WTC11 (cell line): Measurements from ENCODE around the gene RHOB. TPM values are rescaled to one million over a fixed set of nuclear protein-coding genes. Genes with fewer than 3 reads are reported as not detected.

ENCODE experiments used
- ATAC-seq: fragments of 200-7000 bp; cut with Tn5 transposase; 2 replicates; pipeline ENCODE4 v1.10.0; 2021; ENCODE audit warnings: mild to moderate bottlenecking, moderate library complexity
- CTCF ChIA-PET: fragments of 300-600 bp; sonication (Branson Sonifier 250); formaldehyde crosslinking; loops from one replicate; lab custom pipeline; 2021; ENCODE audit warnings: antibody characterized with exemption; lab: Charles Lee
- POLR2A ChIA-PET: fragments of 350-600 bp; sonication (Branson Sonifier 250); formaldehyde crosslinking; loops from one replicate; lab custom pipeline; 2021; ENCODE audit warnings: antibody characterized with exemption; lab: Charles Lee
- DNase-seq: peaks from one replicate; pipeline ENCODE4 v3.0.0; 2021; ENCODE audit warnings: low spot score
- H3K27ac Mint-ChIP-seq: 2 replicates; pipeline ENCODE4 v1.8.0; 2021; ENCODE audit warnings: mixed read lengths
- H3K27me3 Mint-ChIP-seq: 2 replicates; pipeline ENCODE4 v1.8.0; 2021; ENCODE audit warnings: low read depth, mild to moderate bottlenecking, moderate library complexity, mixed read lengths
- H3K36me3 Mint-ChIP-seq: 2 replicates; pipeline ENCODE4 v1.8.0; 2021; ENCODE audit warnings: mixed read lengths
- H3K4me1 Mint-ChIP-seq: 2 replicates; pipeline ENCODE4 v1.8.0; 2022; ENCODE audit warnings: mixed read lengths
- H3K4me3 Mint-ChIP-seq: 2 replicates; pipeline ENCODE4 v1.8.0; 2021; ENCODE audit warnings: mild to moderate bottlenecking, moderate library complexity, mixed read lengths
- H3K9me3 Mint-ChIP-seq: 2 replicates; pipeline ENCODE4 v1.8.0; 2021; ENCODE audit warnings: mixed read lengths
- CREM ChIP-seq: sonication (generic); formaldehyde crosslinking; IDR thresholded peaks from 2 replicates; pipeline ENCODE4 v1.8.1; 2022; ENCODE audit warnings: mild to moderate bottlenecking, missing genetic modification reagents, moderate library complexity
- FOXJ3 ChIP-seq: sonication (generic); formaldehyde crosslinking; IDR thresholded peaks from 2 replicates; pipeline ENCODE4 v1.9.0; 2021; ENCODE audit warnings: missing genetic modification reagents, mild to moderate bottlenecking, borderline replicate concordance
- GRHL2 ChIP-seq: fragments of 250-450 bp; sonication (Bioruptor Pico); IDR thresholded peaks from 2 replicates; pipeline ENCODE4 v1.8.0; 2022; ENCODE audit warnings: mild to moderate bottlenecking, moderate library complexity; ENCODE audit not compliant: insufficient replicate concordance, severe bottlenecking
- HMGA2 ChIP-seq: fragments of 250-450 bp; sonication (Bioruptor Pico); IDR thresholded peaks from 2 replicates; pipeline ENCODE4 v1.4.0; 2021; ENCODE audit warnings: mild to moderate bottlenecking, moderate library complexity
- JUN ChIP-seq: sonication (generic); formaldehyde crosslinking; IDR thresholded peaks from 2 replicates; pipeline ENCODE4 v1.8.0; 2023; ENCODE audit warnings: mild to moderate bottlenecking, missing genetic modification reagents
- MYBL2 ChIP-seq: sonication (generic); formaldehyde crosslinking; IDR thresholded peaks from 2 replicates; pipeline ENCODE4 v1.8.1; 2023; ENCODE audit warnings: mild to moderate bottlenecking, moderate library complexity, missing genetic modification reagents
- NFYB ChIP-seq: sonication (generic); formaldehyde crosslinking; conservative IDR thresholded peaks from 2 replicates; pipeline ENCODE4 v1.8.0; 2022; ENCODE audit warnings: low read depth, missing genetic modification reagents
- NR1H2 ChIP-seq: sonication (generic); formaldehyde crosslinking; IDR thresholded peaks from 2 replicates; pipeline ENCODE4 v1.9.0; 2021; ENCODE audit warnings: mild to moderate bottlenecking, moderate library complexity, missing genetic modification reagents
- PRRX2 ChIP-seq: fragments of 250-450 bp; sonication (Bioruptor Pico); IDR thresholded peaks from 2 replicates; pipeline ENCODE4 v1.8.0; 2021; ENCODE audit warnings: mild to moderate bottlenecking
- RORB ChIP-seq: fragments of 250-450 bp; sonication (Bioruptor Pico); IDR thresholded peaks from 2 replicates; pipeline ENCODE4 v1.9.0; 2021; ENCODE audit warnings: mild to moderate bottlenecking
- SMAD4 ChIP-seq: sonication (generic); formaldehyde crosslinking; IDR thresholded peaks from 2 replicates; pipeline ENCODE4 v1.8.0; 2022; ENCODE audit warnings: mild to moderate bottlenecking, missing genetic modification reagents
- TCF7 ChIP-seq: sonication (generic); formaldehyde crosslinking; IDR thresholded peaks from 2 replicates; pipeline ENCODE4 v1.8.0; 2022; ENCODE audit warnings: mild to moderate bottlenecking, low read depth, missing genetic modification reagents, moderate library complexity
- TEAD1 ChIP-seq: sonication (generic); formaldehyde crosslinking; IDR thresholded peaks from 2 replicates; pipeline ENCODE4 v1.8.0; 2022; ENCODE audit warnings: mild to moderate bottlenecking, missing genetic modification reagents
- ZNF138 ChIP-seq: sonication (generic); formaldehyde crosslinking; conservative IDR thresholded peaks from 2 replicates; pipeline ENCODE4 v1.8.1; 2022; ENCODE audit warnings: mild to moderate bottlenecking, moderate library complexity, missing genetic modification reagents
- ZNF219 ChIP-seq: sonication (generic); formaldehyde crosslinking; IDR thresholded peaks from 2 replicates; pipeline ENCODE4 v1.8.0; 2023; ENCODE audit warnings: missing genetic modification reagents, mild to moderate bottlenecking, borderline replicate concordance
- total RNA-seq: library from RNA; stranded (reverse); gene quantifications from 3 replicates; pipeline ENCODE4 v1.2.3, GENCODE V29; 2021
- TF ChIP-seq, protein P1 (sequence below): sonication (generic); formaldehyde crosslinking; IDR thresholded peaks from 2 replicates; pipeline ENCODE4 v1.8.0; 2023; ENCODE audit warnings: missing genetic modification reagents, mild to moderate bottlenecking, borderline replicate concordance
- TF ChIP-seq, protein P2 (sequence below): sonication (generic); formaldehyde crosslinking; IDR thresholded peaks from 2 replicates; pipeline ENCODE4 v1.8.1; 2023; ENCODE audit warnings: mild to moderate bottlenecking, moderate library complexity, missing genetic modification reagents
- TF ChIP-seq, protein P3 (sequence below): fragments of 250-450 bp; sonication (Bioruptor Pico); IDR thresholded peaks from 2 replicates; pipeline ENCODE4 v1.9.0; 2021; ENCODE audit warnings: mild to moderate bottlenecking, borderline replicate concordance
- TF ChIP-seq, protein P4 (sequence below): fragments of 250-450 bp; sonication (Bioruptor Pico); IDR thresholded peaks from 2 replicates; pipeline ENCODE4 v1.9.0; 2021; ENCODE audit warnings: moderate library complexity, mild to moderate bottlenecking, inconsistent platforms, borderline replicate concordance
- TF ChIP-seq, protein P5 (sequence below): sonication (generic); formaldehyde crosslinking; IDR thresholded peaks from 2 replicates; pipeline ENCODE4 v1.8.1; 2022; ENCODE audit warnings: low read depth, missing genetic modification reagents, borderline replicate concordance
- TF ChIP-seq, protein P6 (sequence below): fragments of 250-450 bp; sonication (Bioruptor Pico); conservative IDR thresholded peaks from 2 replicates; pipeline ENCODE4 v1.9.0; 2021; ENCODE audit warnings: mild to moderate bottlenecking

RHOB gene
- total RNA-seq, 1 experiment from 2014 or later = 20.4 TPM

DNA sequence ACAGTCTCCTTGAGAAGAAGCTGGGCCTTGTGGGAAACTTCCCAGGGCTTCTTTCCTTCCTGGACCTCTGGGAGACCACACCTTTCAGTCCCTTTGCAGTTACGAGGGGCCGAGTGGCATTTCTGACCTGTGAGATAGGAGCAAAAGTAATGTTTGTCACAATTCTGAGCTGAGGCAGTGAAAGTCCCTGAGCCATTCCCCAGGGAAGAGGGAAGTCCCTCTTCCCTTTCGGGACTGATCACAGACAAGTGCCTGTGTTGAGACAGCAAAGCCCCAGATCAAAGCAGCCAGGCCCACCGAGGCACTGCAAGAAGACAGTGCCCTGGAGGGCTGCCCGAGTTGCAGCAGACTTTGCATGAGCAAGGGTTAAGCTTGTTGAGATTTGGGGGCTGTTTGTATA lies 41.9 kb downstream of the RHOB start (continued):
- TF ChIP-seq, protein P1, sequence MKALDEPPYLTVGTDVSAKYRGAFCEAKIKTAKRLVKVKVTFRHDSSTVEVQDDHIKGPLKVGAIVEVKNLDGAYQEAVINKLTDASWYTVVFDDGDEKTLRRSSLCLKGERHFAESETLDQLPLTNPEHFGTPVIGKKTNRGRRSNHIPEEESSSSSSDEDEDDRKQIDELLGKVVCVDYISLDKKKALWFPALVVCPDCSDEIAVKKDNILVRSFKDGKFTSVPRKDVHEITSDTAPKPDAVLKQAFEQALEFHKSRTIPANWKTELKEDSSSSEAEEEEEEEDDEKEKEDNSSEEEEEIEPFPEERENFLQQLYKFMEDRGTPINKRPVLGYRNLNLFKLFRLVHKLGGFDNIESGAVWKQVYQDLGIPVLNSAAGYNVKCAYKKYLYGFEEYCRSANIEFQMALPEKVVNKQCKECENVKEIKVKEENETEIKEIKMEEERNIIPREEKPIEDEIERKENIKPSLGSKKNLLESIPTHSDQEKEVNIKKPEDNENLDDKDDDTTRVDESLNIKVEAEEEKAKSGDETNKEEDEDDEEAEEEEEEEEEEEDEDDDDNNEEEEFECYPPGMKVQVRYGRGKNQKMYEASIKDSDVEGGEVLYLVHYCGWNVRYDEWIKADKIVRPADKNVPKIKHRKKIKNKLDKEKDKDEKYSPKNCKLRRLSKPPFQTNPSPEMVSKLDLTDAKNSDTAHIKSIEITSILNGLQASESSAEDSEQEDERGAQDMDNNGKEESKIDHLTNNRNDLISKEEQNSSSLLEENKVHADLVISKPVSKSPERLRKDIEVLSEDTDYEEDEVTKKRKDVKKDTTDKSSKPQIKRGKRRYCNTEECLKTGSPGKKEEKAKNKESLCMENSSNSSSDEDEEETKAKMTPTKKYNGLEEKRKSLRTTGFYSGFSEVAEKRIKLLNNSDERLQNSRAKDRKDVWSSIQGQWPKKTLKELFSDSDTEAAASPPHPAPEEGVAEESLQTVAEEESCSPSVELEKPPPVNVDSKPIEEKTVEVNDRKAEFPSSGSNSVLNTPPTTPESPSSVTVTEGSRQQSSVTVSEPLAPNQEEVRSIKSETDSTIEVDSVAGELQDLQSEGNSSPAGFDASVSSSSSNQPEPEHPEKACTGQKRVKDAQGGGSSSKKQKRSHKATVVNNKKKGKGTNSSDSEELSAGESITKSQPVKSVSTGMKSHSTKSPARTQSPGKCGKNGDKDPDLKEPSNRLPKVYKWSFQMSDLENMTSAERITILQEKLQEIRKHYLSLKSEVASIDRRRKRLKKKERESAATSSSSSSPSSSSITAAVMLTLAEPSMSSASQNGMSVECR (CRISPR knock-in tag) = no peak
- TF ChIP-seq SMAD4 (no peak), FOXJ3 (no peak), NFYB (CRISPR knock-in tag) (no peak), JUN (no peak), NR1H2 (CRISPR knock-in tag) (no peak), RORB (CRISPR knock-in tag) (no peak), GRHL2 (CRISPR knock-in tag) (no peak), TCF7 (CRISPR knock-in tag) (no peak), CREM (CRISPR knock-in tag) (no peak), ZNF219 (CRISPR knock-in tag) (no peak)
- TF ChIP-seq, protein P2, sequence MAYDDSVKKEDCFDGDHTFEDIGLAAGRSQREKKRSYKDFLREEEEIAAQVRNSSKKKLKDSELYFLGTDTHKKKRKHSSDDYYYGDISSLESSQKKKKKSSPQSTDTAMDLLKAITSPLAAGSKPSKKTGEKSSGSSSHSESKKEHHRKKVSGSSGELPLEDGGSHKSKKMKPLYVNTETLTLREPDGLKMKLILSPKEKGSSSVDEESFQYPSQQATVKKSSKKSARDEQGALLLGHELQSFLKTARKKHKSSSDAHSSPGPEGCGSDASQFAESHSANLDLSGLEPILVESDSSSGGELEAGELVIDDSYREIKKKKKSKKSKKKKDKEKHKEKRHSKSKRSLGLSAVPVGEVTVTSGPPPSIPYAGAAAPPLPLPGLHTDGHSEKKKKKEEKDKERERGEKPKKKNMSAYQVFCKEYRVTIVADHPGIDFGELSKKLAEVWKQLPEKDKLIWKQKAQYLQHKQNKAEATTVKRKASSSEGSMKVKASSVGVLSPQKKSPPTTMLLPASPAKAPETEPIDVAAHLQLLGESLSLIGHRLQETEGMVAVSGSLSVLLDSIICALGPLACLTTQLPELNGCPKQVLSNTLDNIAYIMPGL = no peak
- TF ChIP-seq, protein P3, sequence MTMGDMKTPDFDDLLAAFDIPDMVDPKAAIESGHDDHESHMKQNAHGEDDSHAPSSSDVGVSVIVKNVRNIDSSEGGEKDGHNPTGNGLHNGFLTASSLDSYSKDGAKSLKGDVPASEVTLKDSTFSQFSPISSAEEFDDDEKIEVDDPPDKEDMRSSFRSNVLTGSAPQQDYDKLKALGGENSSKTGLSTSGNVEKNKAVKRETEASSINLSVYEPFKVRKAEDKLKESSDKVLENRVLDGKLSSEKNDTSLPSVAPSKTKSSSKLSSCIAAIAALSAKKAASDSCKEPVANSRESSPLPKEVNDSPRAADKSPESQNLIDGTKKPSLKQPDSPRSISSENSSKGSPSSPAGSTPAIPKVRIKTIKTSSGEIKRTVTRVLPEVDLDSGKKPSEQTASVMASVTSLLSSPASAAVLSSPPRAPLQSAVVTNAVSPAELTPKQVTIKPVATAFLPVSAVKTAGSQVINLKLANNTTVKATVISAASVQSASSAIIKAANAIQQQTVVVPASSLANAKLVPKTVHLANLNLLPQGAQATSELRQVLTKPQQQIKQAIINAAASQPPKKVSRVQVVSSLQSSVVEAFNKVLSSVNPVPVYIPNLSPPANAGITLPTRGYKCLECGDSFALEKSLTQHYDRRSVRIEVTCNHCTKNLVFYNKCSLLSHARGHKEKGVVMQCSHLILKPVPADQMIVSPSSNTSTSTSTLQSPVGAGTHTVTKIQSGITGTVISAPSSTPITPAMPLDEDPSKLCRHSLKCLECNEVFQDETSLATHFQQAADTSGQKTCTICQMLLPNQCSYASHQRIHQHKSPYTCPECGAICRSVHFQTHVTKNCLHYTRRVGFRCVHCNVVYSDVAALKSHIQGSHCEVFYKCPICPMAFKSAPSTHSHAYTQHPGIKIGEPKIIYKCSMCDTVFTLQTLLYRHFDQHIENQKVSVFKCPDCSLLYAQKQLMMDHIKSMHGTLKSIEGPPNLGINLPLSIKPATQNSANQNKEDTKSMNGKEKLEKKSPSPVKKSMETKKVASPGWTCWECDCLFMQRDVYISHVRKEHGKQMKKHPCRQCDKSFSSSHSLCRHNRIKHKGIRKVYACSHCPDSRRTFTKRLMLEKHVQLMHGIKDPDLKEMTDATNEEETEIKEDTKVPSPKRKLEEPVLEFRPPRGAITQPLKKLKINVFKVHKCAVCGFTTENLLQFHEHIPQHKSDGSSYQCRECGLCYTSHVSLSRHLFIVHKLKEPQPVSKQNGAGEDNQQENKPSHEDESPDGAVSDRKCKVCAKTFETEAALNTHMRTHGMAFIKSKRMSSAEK (CRISPR knock-in tag) = no peak
- TF ChIP-seq, protein P4, sequence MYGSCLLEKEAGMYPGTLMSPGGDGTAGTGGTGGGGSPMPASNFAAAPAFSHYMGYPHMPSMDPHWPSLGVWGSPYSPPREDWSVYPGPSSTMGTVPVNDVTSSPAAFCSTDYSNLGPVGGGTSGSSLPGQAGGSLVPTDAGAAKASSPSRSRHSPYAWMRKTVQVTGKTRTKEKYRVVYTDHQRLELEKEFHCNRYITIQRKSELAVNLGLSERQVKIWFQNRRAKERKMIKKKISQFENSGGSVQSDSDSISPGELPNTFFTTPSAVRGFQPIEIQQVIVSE = no peak

DNA sequence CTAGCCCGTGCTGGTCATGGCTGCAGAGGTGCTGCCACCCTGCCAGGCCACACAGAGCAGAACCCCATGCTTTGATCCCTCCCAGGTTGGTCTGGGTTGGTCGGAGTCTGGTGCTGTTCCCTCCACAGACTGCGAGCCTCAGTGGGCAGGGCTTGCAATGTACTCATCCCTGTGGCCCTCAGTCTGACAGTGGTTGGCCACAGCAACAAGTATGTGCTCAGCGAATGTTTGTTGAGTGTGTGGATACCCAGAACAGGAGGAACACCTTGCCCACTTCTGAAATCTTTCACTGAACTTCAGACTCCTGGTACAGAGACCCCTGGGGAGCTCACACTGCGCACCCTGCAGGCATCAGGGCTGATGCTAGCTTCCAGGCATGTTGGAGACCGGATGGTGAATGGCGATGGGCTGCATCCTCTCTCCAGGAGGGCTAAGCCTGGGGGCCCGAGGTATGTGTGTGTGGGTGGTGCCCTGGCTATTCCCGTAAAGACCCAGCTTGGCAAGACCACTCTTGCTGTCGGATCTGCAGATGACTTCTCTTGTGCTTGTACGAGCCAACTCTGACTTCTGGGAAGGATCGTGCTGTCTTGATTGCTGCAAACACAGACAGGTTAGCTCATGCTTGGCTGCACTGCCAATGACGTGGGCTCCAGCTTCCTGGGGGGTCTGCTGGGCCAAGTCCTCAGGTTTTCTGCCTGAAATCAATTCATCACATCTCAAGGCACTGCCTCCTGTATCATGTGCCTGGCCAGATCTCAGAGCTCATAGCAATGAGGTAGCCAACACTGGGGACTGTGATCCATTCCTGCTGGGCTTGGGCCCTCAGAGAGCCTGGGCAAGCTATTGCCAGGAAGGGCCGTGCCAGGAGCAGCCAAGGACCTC lies 43.7 kb downstream of the RHOB start:
- H3K4me1 Mint-ChIP-seq = peaks cover 28% of the 10 kb centered on the region
- ATAC-seq = no peak
- no peak overlapping the region for H3K4me3 Mint-ChIP-seq
- DNase-seq = no peak
- ChIA-PET CTCF (interaction anchor here (1.0 to 1.1 kb wide), 2 partner anchors 112 to 171 kb away, joined by 3 read pairs; no protein-coding TSS in a partner anchor), POLR2A (no interaction called here)
- no peaks in the 10 kb centered on the region for H3K36me3 Mint-ChIP-seq
- no peaks in the 10 kb centered on the region for H3K9me3 Mint-ChIP-seq
- H3K27me3 Mint-ChIP-seq = peaks cover 23% of the 10 kb centered on the region
- no peak overlapping the region for H3K27ac Mint-ChIP-seq
- TF ChIP-seq, protein P5, sequence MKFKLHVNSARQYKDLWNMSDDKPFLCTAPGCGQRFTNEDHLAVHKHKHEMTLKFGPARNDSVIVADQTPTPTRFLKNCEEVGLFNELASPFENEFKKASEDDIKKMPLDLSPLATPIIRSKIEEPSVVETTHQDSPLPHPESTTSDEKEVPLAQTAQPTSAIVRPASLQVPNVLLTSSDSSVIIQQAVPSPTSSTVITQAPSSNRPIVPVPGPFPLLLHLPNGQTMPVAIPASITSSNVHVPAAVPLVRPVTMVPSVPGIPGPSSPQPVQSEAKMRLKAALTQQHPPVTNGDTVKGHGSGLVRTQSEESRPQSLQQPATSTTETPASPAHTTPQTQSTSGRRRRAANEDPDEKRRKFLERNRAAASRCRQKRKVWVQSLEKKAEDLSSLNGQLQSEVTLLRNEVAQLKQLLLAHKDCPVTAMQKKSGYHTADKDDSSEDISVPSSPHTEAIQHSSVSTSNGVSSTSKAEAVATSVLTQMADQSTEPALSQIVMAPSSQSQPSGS (CRISPR knock-in tag) = no peak
- TF ChIP-seq TEAD1 (no peak), HMGA2 (no peak), TCF7 (CRISPR knock-in tag) (no peak), MYBL2 (CRISPR knock-in tag) (no peak), ZNF138 (no peak), PRRX2 (CRISPR knock-in tag) (no peak)
- TF ChIP-seq, protein P6, sequence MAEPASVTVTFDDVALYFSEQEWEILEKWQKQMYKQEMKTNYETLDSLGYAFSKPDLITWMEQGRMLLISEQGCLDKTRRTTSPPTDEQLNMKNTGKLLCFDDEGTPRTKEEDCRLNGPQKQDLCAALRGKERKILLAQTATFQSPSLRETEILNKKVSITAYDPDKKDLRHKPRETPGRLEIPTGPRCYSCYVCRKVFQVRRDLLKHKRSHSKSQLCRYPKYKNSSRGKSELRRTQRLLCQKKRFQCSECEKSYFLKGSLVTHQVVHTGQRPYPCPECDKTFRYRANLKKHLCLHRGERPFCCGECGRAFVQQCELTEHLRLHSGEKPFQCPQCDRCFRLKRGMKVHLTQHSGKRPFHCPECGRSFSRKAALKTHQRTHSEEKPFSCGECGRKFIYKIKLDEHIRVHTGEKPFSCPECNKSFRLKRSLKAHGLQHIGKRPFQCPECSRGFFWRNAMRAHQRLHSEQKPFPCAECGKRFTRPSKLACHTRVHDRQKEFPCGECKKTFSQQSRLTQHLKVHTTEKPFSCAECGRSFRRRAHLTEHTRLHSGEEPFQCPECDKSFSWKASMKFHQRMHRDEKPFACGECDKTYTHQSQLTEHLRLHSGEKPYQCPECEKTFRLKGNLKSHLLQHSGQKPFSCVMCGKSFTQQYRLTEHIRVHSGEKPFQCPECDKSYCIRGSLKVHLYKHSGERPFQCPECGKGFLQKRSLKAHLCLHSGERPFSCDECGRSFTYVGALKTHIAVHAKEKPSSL (CRISPR knock-in tag) = no peak
